K562 (cell line): ENCODE data around the gene ADORA1. TPM values are rescaled to one million over a fixed set of nuclear protein-coding genes. Genes with fewer than 3 reads are reported as not detected.

ENCODE experiments used
- ATAC-seq: fragments of 200-7000 bp; cut with Tn5 transposase; 3 replicates; pipeline ENCODE4 v1.9.1; 2020; ENCODE audit warnings: moderate library complexity
- BruUV-seq: library from RNA; stranded (reverse); fragments of 400-500 nt; replicated peaks from 2 replicates; lab custom pipeline; 2021; lab: Mats Ljungman, UMichigan
- CTCF ChIA-PET: fragments of 300-600 bp; formaldehyde crosslinking; extraction: SDS; loops from one replicate; lab custom pipeline; 2021; ENCODE audit warnings: low intra/inter-chr PET ratio; lab: Yijun Ruan, JAX
- POLR2A ChIA-PET: fragments of 300-600, 350-650 bp; sonication (Branson Sonifier 250); formaldehyde crosslinking; extraction: SDS; loops from one replicate; lab custom pipeline; 2021; ENCODE audit warnings: antibody characterized with exemption, inconsistent platforms; lab: Yijun Ruan, JAX
- DNase-seq, 4 experiments: peaks; one replicate each; pipeline versions ENCODE4 v3.0.0 to v3.0.0-alpha.2; 2011 to 2018; ENCODE audit warnings: low spot score in 3 of 4, mixed read lengths in 3 of 4; ENCODE audit errors: extremely low read depth in 1 of 4
- FAIRE-seq: peaks from 2 replicates; lab custom pipeline; 2011; peaks lifted over from hg19 to GRCh38; lab: Jason Lieb, UNC
- H2AFZ ChIP-seq: 2 replicates; pipeline ENCODE4 v1.6.0; 2011; ENCODE audit warnings: low read depth, low read length, control low read depth, inconsistent platforms
- H3K27ac ChIP-seq: fragments of 200-600 bp; 3 replicates; pipeline ENCODE4 v1.8.0; 2011; ENCODE audit warnings: low read depth, mild to moderate bottlenecking, control low read depth, inconsistent platforms, low read length, moderate library complexity, mixed read lengths; ENCODE audit errors: extremely low read depth
- H3K27me3 ChIP-seq, 2 experiments: fragments of 300-600 bp in 1 of 2; 2 replicates in 1 of 2; 3 replicates in 1 of 2; pipeline versions ENCODE4 v1.6.0 to v1.8.0; 2011; ENCODE audit warnings: inconsistent platforms in 2 of 2, low read length in 2 of 2, mild to moderate bottlenecking in 1 of 2, mixed read lengths in 1 of 2, moderate library complexity in 1 of 2; ENCODE audit not compliant: control insufficient read depth in 2 of 2, insufficient read depth in 2 of 2
- H3K36me3 ChIP-seq: fragments of 300-600 bp; 3 replicates; pipeline ENCODE4 v1.8.0; 2011; ENCODE audit warnings: mild to moderate bottlenecking, low read length, inconsistent platforms; ENCODE audit not compliant: control insufficient read depth, insufficient read depth
- H3K4me1 ChIP-seq, 2 experiments: fragments of 200-600 bp in 1 of 2; replicated peaks in 1 of 2; 2 replicates in 1 of 2; 3 replicates in 1 of 2; pipeline versions ENCODE4 v1.5.1 to v1.8.0; 2011; ENCODE audit warnings: inconsistent platforms in 2 of 2, low read length in 2 of 2, mild to moderate bottlenecking in 1 of 2, mixed read lengths in 1 of 2, moderate library complexity in 1 of 2; ENCODE audit not compliant: control insufficient read depth in 2 of 2, insufficient read depth in 2 of 2
- H3K4me2 ChIP-seq: 2 replicates; pipeline ENCODE4 v1.6.1; 2011; ENCODE audit warnings: low read length, control low read depth, inconsistent platforms, mixed read lengths; ENCODE audit not compliant: insufficient read depth
- H3K4me3 ChIP-seq: fragments of 200-600 bp; sonication (generic), shearing (Covaris generic); 2 replicates; pipeline ENCODE4 v1.5.1; 2016; ENCODE audit warnings: control low read depth, inconsistent platforms
- H3K79me2 ChIP-seq: fragments of 200-600 bp; 3 replicates; pipeline ENCODE4 v1.8.0; 2011; ENCODE audit warnings: low read length, inconsistent platforms; ENCODE audit not compliant: control insufficient read depth, insufficient read depth
- H3K9ac ChIP-seq, 2 experiments: 2 replicates each; pipeline versions ENCODE4 v1.6.0 to v1.6.1; 2011; ENCODE audit warnings: low read depth in 2 of 2, low read length in 2 of 2, control low read depth in 1 of 2, inconsistent platforms in 1 of 2, mild to moderate bottlenecking in 1 of 2, mixed read lengths in 1 of 2; ENCODE audit not compliant: insufficient read depth in 1 of 2
- H3K9me1 ChIP-seq: one replicate; pipeline ENCODE4 v1.6.0; 2011; ENCODE audit warnings: inconsistent platforms, mild to moderate bottlenecking, low read length, moderate library complexity; ENCODE audit not compliant: control insufficient read depth, insufficient read depth
- H3K9me3 ChIP-seq: replicated peaks from 2 replicates; pipeline ENCODE4 v1.5.1; 2011; ENCODE audit warnings: low read depth, low read length, inconsistent platforms; ENCODE audit not compliant: control insufficient read depth, insufficient read depth
- H4K20me1 ChIP-seq: replicated peaks from 2 replicates; pipeline ENCODE4 v1.6.1; 2011; ENCODE audit warnings: low read length, inconsistent platforms, mixed read lengths; ENCODE audit not compliant: control insufficient read depth, insufficient read depth
- ARID2 ChIP-seq: fragments of 450-650 bp; IDR thresholded peaks from 2 replicates; pipeline ENCODE4 v1.6.1; 2017; ENCODE audit warnings: antibody characterized with exemption, mild to moderate bottlenecking
- ATF7 ChIP-seq: fragments of 450-650 bp; IDR thresholded peaks from 2 replicates; pipeline ENCODE4 v1.7.1; 2014; ENCODE audit warnings: mild to moderate bottlenecking, moderate library complexity
- DACH1 ChIP-seq: fragments of 450-650 bp; IDR thresholded peaks from 2 replicates; pipeline ENCODE4 v1.6.1; 2018; ENCODE audit not compliant: partially characterized antibody
- ELF2 ChIP-seq: fragments of 250-450 bp; sonication (Bioruptor Pico); IDR thresholded peaks from 2 replicates; pipeline ENCODE4 v1.5.0; 2021; ENCODE audit warnings: mild to moderate bottlenecking
- ESRRB ChIP-seq: fragments of 250-450 bp; sonication (Bioruptor Pico); IDR thresholded peaks from 2 replicates; pipeline ENCODE4 v1.5.0; 2020; ENCODE audit warnings: mild to moderate bottlenecking, moderate library complexity, borderline replicate concordance
- HINFP ChIP-seq: fragments of 450-650 bp; conservative IDR thresholded peaks from 2 replicates; pipeline ENCODE4 v1.6.1; 2016; ENCODE audit warnings: missing genetic modification characterization, low read depth, mild to moderate bottlenecking, control low read depth, missing compliant biosample characterization
- ILF3 ChIP-seq: fragments of 450-650 bp; IDR thresholded peaks from 2 replicates; pipeline ENCODE4 v1.6.1; 2018; ENCODE audit warnings: antibody characterized with exemption, mild to moderate bottlenecking, moderate library complexity, borderline replicate concordance
- MEF2D ChIP-seq: conservative IDR thresholded peaks from 2 replicates; pipeline ENCODE4 v1.6.1; 2016; ENCODE audit warnings: low read depth, missing genetic modification characterization, missing compliant biosample characterization
- NFIC ChIP-seq: fragments of 450-650 bp; IDR thresholded peaks from 2 replicates; pipeline ENCODE4 v1.6.1; 2017; ENCODE audit warnings: mild to moderate bottlenecking, inconsistent platforms
- POLR2A ChIP-seq: fragments of 450-650 bp; conservative IDR thresholded peaks from 2 replicates; pipeline ENCODE4 v1.6.1; 2016
- PYGO2 ChIP-seq: fragments of 450-650 bp; IDR thresholded peaks from 2 replicates; pipeline ENCODE4 v1.6.1; 2016; ENCODE audit warnings: mild to moderate bottlenecking, missing genetic modification characterization, moderate library complexity, missing compliant biosample characterization
- RB1 ChIP-seq: fragments of 450-650 bp; IDR thresholded peaks from 2 replicates; pipeline ENCODE4 v1.6.1; 2017; ENCODE audit warnings: low read depth, mild to moderate bottlenecking
- SRSF9 ChIP-seq: fragments of 200-400 bp; formaldehyde crosslinking; IDR thresholded peaks from 2 replicates; pipeline ENCODE4 v1.6.1; 2017; ENCODE audit warnings: low read depth, low read length, borderline replicate concordance
- ZHX1 ChIP-seq: fragments of 150-350 bp; conservative IDR thresholded peaks from 2 replicates; pipeline ENCODE4 v1.6.1; 2014; ENCODE audit warnings: low read length
- ZNF232 ChIP-seq: sonication (generic); formaldehyde crosslinking; IDR thresholded peaks from 2 replicates; pipeline ENCODE4 v1.8.0; 2022; ENCODE audit warnings: mild to moderate bottlenecking, missing genetic modification reagents
- ZNF583 ChIP-seq: fragments of 250-450 bp; sonication (Bioruptor Pico); IDR thresholded peaks from 2 replicates; pipeline ENCODE4 v1.4.0; 2020
- WGBS: fragments of 100-300 bp; shearing (Covaris generic); methylation state at CpG from one replicate; pipeline ENCODE4 v1.1.6; 2016; ENCODE audit warnings: low coverage, mixed read lengths; ENCODE audit not compliant: insufficient coverage; ENCODE audit errors: missing lambda C conversion rate; 5-methylcytosine and 5-hydroxymethylcytosine counted together
- in situ Hi-C: fragments of 300-500 bp; cut with MboI; formaldehyde crosslinking; loops from 4 replicates; pipeline ENCODE4 v1.15.0; 2018; ENCODE audit warnings: inconsistent platforms, mixed read lengths
- intact Hi-C: fragments of 100-400 bp; cut with micrococcal nuclease; formaldehyde crosslinking; loops from 2 replicates; pipeline ENCODE4 v1.14.2; 2022
- polyA plus RNA-seq, 8 experiments: library from polyadenylated mRNA; depleted of rRNA in 4 of 8; stranded (reverse) in 5 of 8; unstranded in 3 of 8; fragments of >200 nt; fragmentation: Nextera tagmentation in 2 of 8; fragmentation: Illumina TruSeq in 1 of 8; extraction: Ambion mirVana in 2 of 8; extraction: Trizol in 1 of 8; gene quantifications; 2 replicates each; pipeline versions ENCODE4 v1.2.1 to v1.2.3, GENCODE V29; 2011 to 2014; ENCODE audit warnings: inconsistent platforms in 1 of 8, missing spikeins in 1 of 8
- total RNA-seq, 7 experiments: library from RNA; depleted of rRNA in 6 of 7; stranded (reverse); fragments of >200 nt in 6 of 7; fragmentation: Illumina TruSeq in 2 of 7; extraction: Trizol in 2 of 7; gene quantifications; 2 replicates each; pipeline versions ENCODE4 v1.2.1 to v1.2.3, GENCODE V29; 2011 to 2021; ENCODE audit warnings: low replicate concordance in 1 of 7
- TF ChIP-seq, protein P1 (sequence below), 2 experiments: fragments of 450-650 bp; conservative IDR thresholded peaks; 2 replicates each; pipeline ENCODE4 v1.6.1; 2017; ENCODE audit warnings: mild to moderate bottlenecking in 2 of 2, moderate library complexity in 2 of 2

ADORA1 gene
- total and polyA plus RNA-seq, 9 of the 15 experiments (the other 6 are each of a cell fraction or from before 2014, with no cell fraction given), result not detected

GRCh38 chr1:203172184-203173010, 44.9 kb downstream of the ADORA1 start:
- Histone ChIP-seq H3K27ac (no peak overlapping the region), H3K9ac (no peak overlapping the region), H3K9me3 (no peaks in the 10 kb centered on the region), H3K27me3 (peaks cover 14 to 68% of the 10 kb centered on the region in 2 experiments; a peak in 4 of 5 replicates), H3K36me3 (no peaks in the 10 kb centered on the region), H3K4me1 (peaks cover 0 to 11% of the 10 kb centered on the region in 2 experiments; a peak in 1 of 5 replicates), H3K79me2 (no peaks in the 10 kb centered on the region), H3K4me2 (no peak overlapping the region), H4K20me1 (peaks cover 28% of the 10 kb centered on the region; the same call in 1 of the 2 replicates), H3K9me1 (no peaks in the 10 kb centered on the region), H3K4me3 (no peak overlapping the region), H2AFZ (no peak overlapping the region)
- WGBS, result 2% methylated on average over 7 of the region's 8 CpGs
- ATAC-seq (peak; percentile 93), FAIRE-seq (peak; percentile 90), DNase-seq (peak; percentile 78 to 92 (median 88))
- BruUV-seq, result no TSS peak
- POLR2A ChIA-PET, result interaction anchor here (0.6 to 1.5 kb wide), 6 partner anchors 10 to 561 kb away, joined by 3 to 6 read pairs (median 3); no protein-coding TSS in a partner anchor
- intact Hi-C loops, result loop anchor here (1.0 kb wide), 2 partner anchors 54 to 133 kb away; no protein-coding TSS in a partner anchor
- in situ Hi-C loops, result no loop called here
- CTCF ChIA-PET, result interaction anchor here (0.6 to 3.5 kb wide), 5 partner anchors 34 to 245 kb away, joined by 3 to 27 read pairs (median 5); partner anchors contain the start of gene KLHL12
- TF ChIP-seq ELF2 (CRISPR knock-in tag) (no peak), DACH1 (no peak), ILF3 (no peak), MEF2D (tag) (no peak), HINFP (no peak), ARID2 (no peak), ESRRB (CRISPR knock-in tag) (no peak), ZNF583 (CRISPR knock-in tag) (no peak), POLR2A (no peak), ZNF232 (CRISPR knock-in tag) (no peak), PYGO2 (tag) (no peak), NFIC (no peak), SRSF9 (no peak), ATF7 (no peak), ZHX1 (no peak), RB1 (peak; percentile 40; the same call in 1 of the 2 replicates)
- TF ChIP-seq, protein P1, sequence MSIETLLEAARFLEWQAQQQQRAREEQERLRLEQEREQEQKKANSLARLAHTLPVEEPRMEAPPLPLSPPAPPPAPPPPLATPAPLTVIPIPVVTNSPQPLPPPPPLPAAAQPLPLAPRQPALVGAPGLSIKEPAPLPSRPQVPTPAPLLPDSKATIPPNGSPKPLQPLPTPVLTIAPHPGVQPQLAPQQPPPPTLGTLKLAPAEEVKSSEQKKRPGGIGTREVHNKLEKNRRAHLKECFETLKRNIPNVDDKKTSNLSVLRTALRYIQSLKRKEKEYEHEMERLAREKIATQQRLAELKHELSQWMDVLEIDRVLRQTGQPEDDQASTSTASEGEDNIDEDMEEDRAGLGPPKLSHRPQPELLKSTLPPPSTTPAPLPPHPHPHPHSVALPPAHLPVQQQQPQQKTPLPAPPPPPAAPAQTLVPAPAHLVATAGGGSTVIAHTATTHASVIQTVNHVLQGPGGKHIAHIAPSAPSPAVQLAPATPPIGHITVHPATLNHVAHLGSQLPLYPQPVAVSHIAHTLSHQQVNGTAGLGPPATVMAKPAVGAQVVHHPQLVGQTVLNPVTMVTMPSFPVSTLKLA (conservative IDR thresholded peaks at IDR 0.05), result no peak
